ENCODE data around the gene TTLL12.

The TTLL12 gene

GRCh38 chr22:43230971-43231723, 44.2 kb upstream of the TTLL12 start:
- Histone ChIP-seq H3K4me3 (ENCODE audit: low read depth, low read length, poor library complexity, severe bottlenecking) (no peak overlapping the region), H3K27ac (ENCODE audit: low read depth, low read length, poor library complexity, severe bottlenecking) (no peak overlapping the region), H3F3A (ENCODE audit: insufficient read depth, low read length) (no peaks in the 10 kb centered on the region), H3K27me3 (ENCODE audit: insufficient read depth, low read length) (peaks cover 9% of the 10 kb centered on the region; the same call in 1 of the 2 replicates), H3K4me1 (ENCODE audit: insufficient read depth, low read length, severe bottlenecking) (no peaks in the 10 kb centered on the region), H3K9me3 (ENCODE audit: low read length) (no peaks in the 10 kb centered on the region), H2AFZ (ENCODE audit: low read length) (no peak overlapping the region), H4K20me1 (ENCODE audit: insufficient read depth, low read length) (no peaks in the 10 kb centered on the region), H3K36me3 (ENCODE audit: insufficient read depth, low read length) (no peaks in the 10 kb centered on the region), H3K79me2 (ENCODE audit: insufficient read depth, low read length) (no peaks in the 10 kb centered on the region), H3K9ac (ENCODE audit: low read length) (no peak overlapping the region), H3K4me2 (ENCODE audit: low read length) (no peak overlapping the region), H3K9me2 (ENCODE audit: low read depth, low read length) (no peaks in the 10 kb centered on the region)
- no peak for TF ChIP-seq EZH2 (IDR thresholded peaks at IDR 0.05; ENCODE audit: borderline replicate concordance, low read length)
- peak; percentile 96 for TF ChIP-seq CTCF (IDR thresholded peaks at IDR 0.05; ENCODE audit: low read length)

- Histone ChIP-seq H2AFZ (ENCODE audit: low read length) (no peak overlapping the region), H3K27me3 (ENCODE audit: insufficient read depth, low read length) (peaks cover 9% of the 10 kb centered on the region; the same call in 1 of the 2 replicates)
These were observed 43.6 kb upstream of the TTLL12 start for GRCh38 chr22:43230571-43230970.

GRCh38 chr22:43228863-43229262, 41.9 kb upstream of the TTLL12 start:
- H3K9ac ChIP-seq (ENCODE audit: low read length): no peak overlapping the region

More at GRCh38 chr22:43230571-43230970, 43.6 kb upstream of the TTLL12 start:
- Histone ChIP-seq H3K79me2 (ENCODE audit: insufficient read depth, low read length) (no peaks in the 10 kb centered on the region), H3F3A (ENCODE audit: insufficient read depth, low read length) (no peaks in the 10 kb centered on the region), H3K4me1 (ENCODE audit: insufficient read depth, low read length, severe bottlenecking) (no peaks in the 10 kb centered on the region), H3K27ac (ENCODE audit: low read depth, low read length, poor library complexity, severe bottlenecking) (no peak overlapping the region), H3K4me3 (ENCODE audit: low read depth, low read length, poor library complexity, severe bottlenecking) (no peak overlapping the region), H3K9me3 (ENCODE audit: low read length) (no peaks in the 10 kb centered on the region), H4K20me1 (ENCODE audit: insufficient read depth, low read length) (no peaks in the 10 kb centered on the region), H3K9me2 (ENCODE audit: low read depth, low read length) (no peaks in the 10 kb centered on the region), H3K9ac (ENCODE audit: low read length) (no peak overlapping the region), H3K36me3 (ENCODE audit: insufficient read depth, low read length) (no peaks in the 10 kb centered on the region), H3K4me2 (ENCODE audit: low read length) (no peak overlapping the region)
- TF ChIP-seq EZH2 (IDR thresholded peaks at IDR 0.05; ENCODE audit: borderline replicate concordance, low read length): no peak
- TF ChIP-seq CTCF (IDR thresholded peaks at IDR 0.05; ENCODE audit: low read length): no peak

More at GRCh38 chr22:43228863-43229262, 41.9 kb upstream of the TTLL12 start:
- no peaks in the 10 kb centered on the region for H4K20me1 ChIP-seq (ENCODE audit: insufficient read depth, low read length)
- H3K36me3 ChIP-seq (ENCODE audit: insufficient read depth, low read length): no peaks in the 10 kb centered on the region
- H3K4me3 ChIP-seq (ENCODE audit: low read depth, low read length, poor library complexity, severe bottlenecking): no peak overlapping the region
- H3F3A ChIP-seq (ENCODE audit: insufficient read depth, low read length): no peaks in the 10 kb centered on the region
- TF ChIP-seq EZH2 (IDR thresholded peaks at IDR 0.05; ENCODE audit: borderline replicate concordance, low read length): no peak
- TF ChIP-seq CTCF (IDR thresholded peaks at IDR 0.05; ENCODE audit: low read length): no peak
- no peaks in the 10 kb centered on the region for H3K4me1 ChIP-seq (ENCODE audit: insufficient read depth, low read length, severe bottlenecking)
- no peaks in the 10 kb centered on the region for H3K9me2 ChIP-seq (ENCODE audit: low read depth, low read length)
- peaks cover 9% of the 10 kb centered on the region; the same call in 1 of the 2 replicates for H3K27me3 ChIP-seq (ENCODE audit: insufficient read depth, low read length)
- no peak overlapping the region for H3K4me2 ChIP-seq (ENCODE audit: low read length)
- no peak overlapping the region for H3K27ac ChIP-seq (ENCODE audit: low read depth, low read length, poor library complexity, severe bottlenecking)
- H3K9me3 ChIP-seq (ENCODE audit: low read length): no peaks in the 10 kb centered on the region
- no peak overlapping the region for H2AFZ ChIP-seq (ENCODE audit: low read length)
- H3K79me2 ChIP-seq (ENCODE audit: insufficient read depth, low read length): no peaks in the 10 kb centered on the region

All from OCI-LY1 (cell line).